Fibroblast of lung (primary cell): ENCODE results near the gene SIPA1L3.

Source experiments
- EZH2 ChIP-seq: IDR thresholded peaks from 2 replicates; pipeline ENCODE4 v1.5.1; 2012; ENCODE audit warnings: low read length, control low read depth, mild to moderate bottlenecking; ENCODE audit errors: missing control alignments
- TF ChIP-seq, protein P1 (sequence below), 2 donors: IDR thresholded peaks in 1 of 2; conservative IDR thresholded peaks in 1 of 2; 1 replicate in 1 of 2; 2 replicates in 1 of 2; pipeline ENCODE4 v1.5.1; 2011 to 2012; ENCODE audit warnings: low read length in 2 of 2, control low read depth in 1 of 2, inconsistent platforms in 1 of 2, low read depth in 1 of 2, mild to moderate bottlenecking in 1 of 2

DNA sequence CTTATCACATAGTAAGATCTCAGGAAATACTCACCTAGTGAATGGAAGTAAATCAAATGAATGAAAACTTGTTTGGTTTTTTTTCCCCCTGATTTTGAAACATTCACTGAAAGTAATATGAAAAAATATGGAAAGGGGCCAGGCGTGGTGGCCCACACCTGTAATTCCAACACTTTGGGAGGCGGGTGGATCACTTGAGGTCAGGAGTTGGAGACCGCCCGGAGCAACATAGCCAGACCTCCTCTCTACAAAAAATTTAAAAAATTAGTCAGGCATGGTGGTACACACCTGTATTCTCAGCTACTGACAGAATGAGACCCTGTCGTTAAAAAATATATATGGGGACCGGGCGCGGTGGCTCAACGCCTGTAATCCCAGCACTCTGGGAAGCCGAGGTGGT is 149.6 kb downstream of the SIPA1L3 start:
- TF ChIP-seq, protein P1, sequence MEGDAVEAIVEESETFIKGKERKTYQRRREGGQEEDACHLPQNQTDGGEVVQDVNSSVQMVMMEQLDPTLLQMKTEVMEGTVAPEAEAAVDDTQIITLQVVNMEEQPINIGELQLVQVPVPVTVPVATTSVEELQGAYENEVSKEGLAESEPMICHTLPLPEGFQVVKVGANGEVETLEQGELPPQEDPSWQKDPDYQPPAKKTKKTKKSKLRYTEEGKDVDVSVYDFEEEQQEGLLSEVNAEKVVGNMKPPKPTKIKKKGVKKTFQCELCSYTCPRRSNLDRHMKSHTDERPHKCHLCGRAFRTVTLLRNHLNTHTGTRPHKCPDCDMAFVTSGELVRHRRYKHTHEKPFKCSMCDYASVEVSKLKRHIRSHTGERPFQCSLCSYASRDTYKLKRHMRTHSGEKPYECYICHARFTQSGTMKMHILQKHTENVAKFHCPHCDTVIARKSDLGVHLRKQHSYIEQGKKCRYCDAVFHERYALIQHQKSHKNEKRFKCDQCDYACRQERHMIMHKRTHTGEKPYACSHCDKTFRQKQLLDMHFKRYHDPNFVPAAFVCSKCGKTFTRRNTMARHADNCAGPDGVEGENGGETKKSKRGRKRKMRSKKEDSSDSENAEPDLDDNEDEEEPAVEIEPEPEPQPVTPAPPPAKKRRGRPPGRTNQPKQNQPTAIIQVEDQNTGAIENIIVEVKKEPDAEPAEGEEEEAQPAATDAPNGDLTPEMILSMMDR (conservative IDR thresholded peaks at IDR 0.05 in 1 of 2, IDR thresholded peaks at IDR 0.05 in 1 of 2; ENCODE audit: low read depth in 1 of 2, low read length in 2 of 2), result no peak
- TF ChIP-seq EZH2, result no peak
